HG03103 (cell line): Measurements from ENCODE around the gene MECP2.
"Not testable (repeated sequence)": the region's sequence is repeated elsewhere in the genome, so short reads cannot be mapped to it uniquely, and the experiment has no call there.

Experiments used
- ATAC-seq: cut with Tn5 transposase; IDR thresholded peaks from one replicate; pipeline ENCODE4 v1.9.1; 2021; ENCODE audit warnings: low read depth; ENCODE audit not compliant: unreplicated experiment

The MECP2 gene

DNA sequence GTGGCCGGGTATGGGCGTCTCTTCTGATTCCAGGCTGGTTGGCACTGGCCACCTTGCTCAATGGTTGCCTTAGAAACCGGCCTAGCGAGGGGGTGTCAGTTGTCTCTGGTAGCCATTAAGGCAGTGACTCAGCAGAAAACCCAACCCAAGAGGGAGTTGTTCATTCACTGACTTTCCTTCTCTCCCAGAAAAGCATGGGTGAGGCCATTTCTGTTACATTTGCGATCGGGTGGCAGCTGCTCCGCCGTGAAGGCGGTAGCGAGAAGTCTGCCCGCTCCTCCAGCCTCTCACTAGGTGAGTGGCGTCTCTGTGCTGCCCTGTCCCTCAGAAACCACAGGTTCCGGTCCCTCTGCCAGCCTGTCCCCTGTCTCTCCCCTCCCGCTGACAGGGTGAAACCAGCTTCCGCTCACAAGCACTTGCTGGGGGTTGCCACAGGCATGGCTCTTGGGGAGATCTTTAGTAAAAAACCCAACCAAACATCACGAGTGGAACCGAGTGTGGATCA, 95.2 kb downstream of the MECP2 start:
- no peak for ATAC-seq

DNA sequence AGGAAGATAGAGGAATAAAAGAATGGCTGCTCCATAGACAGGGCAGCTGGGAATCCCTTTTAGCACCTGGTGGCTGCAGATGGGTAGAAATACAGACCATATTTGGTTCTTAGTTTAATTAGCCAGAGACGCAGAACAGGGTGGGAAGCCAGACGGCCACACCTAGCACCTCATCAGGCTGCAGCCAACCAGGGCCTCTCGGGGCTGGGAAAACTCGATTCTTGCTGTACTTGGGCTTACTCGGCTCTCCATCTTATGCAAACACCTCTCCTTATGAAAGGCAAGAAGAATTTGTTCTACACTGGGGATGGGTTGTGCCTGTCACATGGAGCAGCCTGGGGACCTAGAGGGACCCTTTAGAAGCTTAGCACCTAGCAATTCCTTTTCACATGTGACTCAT, 97.5 kb downstream of the MECP2 start:
- ATAC-seq, result no peak

- no peak for ATAC-seq
Observed at GRCh38 chrX:153999359-154000037, 98.0 kb downstream of the MECP2 start.

GRCh38 chrX:153995504-153995903, 102.0 kb downstream of the MECP2 start:
- no peak for ATAC-seq

DNA sequence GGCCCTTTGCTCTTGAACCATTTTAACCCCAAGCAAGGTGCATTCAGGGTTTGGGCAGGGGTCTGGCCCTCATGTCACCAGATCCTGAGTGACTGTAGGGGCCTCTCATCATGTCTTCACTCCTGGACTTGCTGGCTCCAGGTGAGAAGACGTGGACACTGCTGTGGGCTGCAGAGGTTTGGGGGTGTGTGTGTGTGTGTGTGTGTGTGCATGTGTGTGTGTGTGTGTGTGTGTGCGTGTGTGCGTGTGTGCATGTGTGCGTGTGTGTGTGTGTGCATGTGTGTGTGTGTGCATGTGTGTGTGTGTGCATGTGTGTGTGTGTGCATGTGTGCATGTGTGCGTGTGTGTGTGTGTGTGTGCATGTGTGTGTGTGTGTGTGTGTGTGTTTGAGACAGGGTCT, 103.1 kb downstream of the MECP2 start:
- ATAC-seq, result not testable (repeated sequence)

DNA sequence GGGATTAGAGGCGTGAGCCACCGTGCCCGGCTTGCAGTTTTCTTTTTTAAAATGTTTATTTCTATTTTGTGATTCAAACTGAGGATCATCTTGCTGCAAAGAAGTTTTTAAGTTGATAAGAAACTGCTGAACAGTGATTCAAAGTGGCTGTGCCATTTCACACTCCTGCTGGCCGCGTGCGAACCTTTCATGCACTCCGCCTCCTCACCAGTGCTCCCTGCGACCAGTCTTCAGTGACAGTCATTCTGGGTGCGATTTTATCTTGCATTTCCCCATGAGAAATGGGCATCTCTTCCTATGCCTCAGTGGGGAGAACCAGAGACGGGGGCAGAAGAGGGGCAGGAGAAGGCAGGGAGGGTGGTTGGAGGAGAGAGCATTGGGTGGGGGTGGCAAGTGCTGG, 103.5 kb downstream of the MECP2 start:
- no peak for ATAC-seq

- no peak for ATAC-seq
Observed at GRCh38 chrX:153993079-153993478, 104.4 kb downstream of the MECP2 start.

- no peak for ATAC-seq
Observed at GRCh38 chrX:153992180-153992579, 105.3 kb downstream of the MECP2 start.

- no peak for ATAC-seq
Observed at GRCh38 chrX:153991013-153991580, 106.4 kb downstream of the MECP2 start.

- ATAC-seq, result no peak
Observed at GRCh38 chrX:153989973-153990655, 107.4 kb downstream of the MECP2 start.

GRCh38 chrX:153988493-153988892, 109.0 kb downstream of the MECP2 start:
- no peak for ATAC-seq

DNA sequence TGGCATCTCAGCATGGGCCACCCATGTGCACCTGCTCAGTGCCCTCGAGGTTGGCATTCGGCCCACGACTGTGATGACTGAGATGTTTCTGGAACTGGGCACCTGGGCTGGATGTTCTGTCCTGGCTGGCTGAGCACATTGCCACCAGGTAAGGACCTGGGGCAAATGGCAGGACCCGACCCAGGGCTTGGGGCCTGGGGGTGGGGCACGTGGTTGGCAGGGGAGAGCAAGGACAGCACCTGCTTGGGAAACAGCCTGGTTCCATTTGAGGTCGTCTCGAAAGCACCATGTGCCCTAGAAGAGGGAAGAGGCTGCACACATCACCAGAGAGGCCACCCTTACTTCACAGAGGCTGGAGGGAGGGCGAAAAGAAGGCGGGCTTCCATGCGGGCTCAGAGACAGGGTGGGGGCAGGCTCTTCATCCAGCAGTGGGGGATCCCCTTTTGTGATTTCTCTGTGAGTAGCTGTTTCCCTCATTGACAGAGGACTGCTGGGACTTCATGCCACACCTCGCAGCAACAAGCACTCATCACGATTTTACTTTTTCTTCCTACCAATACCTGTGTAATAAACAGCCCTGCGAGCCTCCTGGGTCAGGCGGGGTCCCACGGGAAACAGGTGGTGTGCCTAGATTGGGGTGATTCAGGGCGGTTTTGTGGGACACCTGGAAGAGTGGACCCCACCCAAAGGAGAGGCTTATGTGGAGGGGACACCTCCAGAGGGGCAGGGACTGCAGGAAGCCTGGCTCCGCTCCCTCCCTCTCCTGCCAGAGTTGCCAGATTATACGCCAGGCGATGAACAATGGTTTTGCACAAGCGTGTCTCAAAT, 113.0 kb downstream of the MECP2 start:
- ATAC-seq, result no peak

DNA sequence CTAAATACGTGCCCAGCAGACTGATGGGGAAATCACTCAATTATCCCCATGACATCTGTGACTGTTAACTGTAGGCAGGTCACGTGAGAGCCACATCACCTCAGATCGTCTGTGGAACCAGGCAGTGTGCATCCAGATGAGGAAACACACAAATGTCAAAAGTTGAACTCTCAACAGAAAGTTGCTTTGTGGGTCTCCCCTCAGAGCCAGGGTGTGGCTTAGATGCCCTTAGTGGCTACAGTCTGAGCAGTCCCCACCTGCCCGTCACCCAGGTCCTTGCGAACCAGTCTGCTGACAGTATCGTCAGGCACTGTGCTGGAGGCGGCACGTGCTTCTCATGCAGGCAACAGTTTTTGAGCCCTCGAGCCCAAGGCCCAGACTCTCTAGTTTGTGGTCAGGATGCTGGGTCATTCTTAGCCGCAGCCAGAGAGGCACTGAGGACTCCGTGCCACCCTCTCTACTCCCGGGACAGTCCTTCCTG, 114.2 kb downstream of the MECP2 start:
- ATAC-seq, result no peak

GRCh38 chrX:153981771-153982533, 115.6 kb downstream of the MECP2 start:
- ATAC-seq, result no peak

- ATAC-seq, result no peak
Observed at GRCh38 chrX:153981231-153981630, 116.3 kb downstream of the MECP2 start.

DNA sequence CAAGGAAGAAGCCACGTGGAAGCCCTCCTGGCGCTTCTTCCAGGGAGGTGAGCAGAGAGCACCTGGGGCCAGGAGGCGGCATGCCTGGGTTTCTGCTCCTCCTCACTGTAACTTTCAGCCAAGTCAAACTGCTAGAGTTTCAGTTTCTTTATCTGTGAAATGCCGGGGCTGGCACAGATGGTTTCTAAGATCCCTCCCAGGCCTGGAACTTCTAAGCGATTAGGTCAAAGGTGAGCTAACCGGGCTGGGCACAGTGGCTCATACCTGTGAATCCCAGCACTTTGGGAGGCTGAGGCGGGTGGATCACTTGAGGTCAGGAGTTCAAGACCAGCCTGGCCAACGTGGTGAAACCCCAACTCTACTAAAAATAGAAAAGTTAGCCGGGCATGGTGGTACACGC, 117.1 kb downstream of the MECP2 start:
- ATAC-seq, result not testable (repeated sequence)

GRCh38 chrX:153974726-153975286, 122.7 kb downstream of the MECP2 start:
- no peak for ATAC-seq

GRCh38 chrX:153974003-153974725, 123.4 kb downstream of the MECP2 start:
- ATAC-seq, result no peak
